GM18526 (cell line): ENCODE results near the gene TAMALIN.

ENCODE experiments used
- POLR2A ChIP-seq: IDR thresholded peaks from 3 replicates; pipeline ENCODE4 v1.6.1; 2011; ENCODE audit not compliant: insufficient read length; ENCODE audit errors: extremely low read depth

The TAMALIN gene

DNA sequence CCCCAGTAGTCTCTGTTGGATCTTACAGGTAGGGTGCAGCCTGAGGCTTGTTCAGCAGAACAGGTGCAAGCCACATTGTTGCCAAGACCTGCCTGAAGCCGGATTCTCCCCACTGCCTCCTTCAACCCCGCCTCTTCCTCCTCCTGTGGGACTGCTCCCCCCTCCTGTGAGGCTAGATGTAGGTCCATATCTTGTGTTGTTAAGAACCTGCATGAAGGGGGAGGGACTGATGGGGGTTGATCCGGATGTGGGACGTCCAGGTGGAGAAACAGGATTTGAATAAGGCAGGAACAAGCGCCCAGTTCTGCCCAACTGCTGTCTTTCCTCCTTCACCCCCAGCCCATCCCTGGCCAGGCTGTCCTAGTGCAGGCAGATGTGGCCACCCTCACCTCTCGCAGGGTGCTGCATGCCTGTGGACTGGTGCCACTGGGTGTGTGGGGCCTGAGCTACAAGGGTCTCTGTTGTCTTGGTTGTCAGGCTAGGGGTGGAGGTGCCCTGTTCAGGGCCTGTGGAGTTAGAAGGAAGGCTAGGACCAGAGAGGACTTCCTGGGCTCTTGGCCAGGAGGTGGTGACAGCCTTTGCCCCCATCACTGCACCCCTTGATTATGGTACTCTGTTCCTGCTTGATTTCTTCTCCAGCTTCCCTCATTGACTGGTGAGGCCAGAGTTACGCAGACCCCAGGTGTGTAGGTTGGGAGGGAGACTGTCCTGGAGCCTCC, 45.9 kb downstream of the TAMALIN start:
- no peak for TF ChIP-seq POLR2A

DNA sequence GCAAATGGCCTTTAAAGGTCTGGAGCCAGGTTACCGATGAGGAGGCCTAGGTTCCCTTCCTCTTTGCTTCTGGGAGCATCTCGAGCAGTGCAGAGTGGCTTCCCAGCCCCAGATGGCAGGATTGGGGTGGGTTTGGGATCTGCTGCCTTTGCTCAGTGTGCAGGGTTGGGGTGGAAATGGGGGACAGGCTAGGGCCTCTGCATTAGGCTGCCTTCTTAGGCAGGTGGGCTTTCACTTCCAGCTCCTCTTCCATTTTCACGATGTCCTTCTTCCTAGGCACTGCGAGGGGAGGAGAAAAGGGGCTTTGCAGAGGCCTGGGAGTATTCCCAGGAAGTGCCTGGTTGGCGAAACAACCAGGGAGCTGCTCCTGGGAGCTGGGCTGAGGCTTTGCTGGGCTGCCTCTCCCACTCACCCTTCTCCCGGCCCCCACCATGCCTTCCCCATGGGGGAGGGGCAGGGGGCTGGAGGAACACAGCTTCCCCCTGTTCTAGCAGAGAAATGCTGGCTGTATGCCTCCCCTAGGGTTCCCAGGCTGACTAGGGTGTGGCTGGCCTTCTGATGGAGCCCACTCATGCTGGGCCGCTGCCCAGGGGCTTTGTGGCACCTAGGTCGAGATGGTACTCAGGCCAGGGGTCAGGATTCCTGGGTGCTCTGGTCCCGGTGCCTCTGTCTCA, 46.9 kb downstream of the TAMALIN start:
- no peak for TF ChIP-seq POLR2A

DNA sequence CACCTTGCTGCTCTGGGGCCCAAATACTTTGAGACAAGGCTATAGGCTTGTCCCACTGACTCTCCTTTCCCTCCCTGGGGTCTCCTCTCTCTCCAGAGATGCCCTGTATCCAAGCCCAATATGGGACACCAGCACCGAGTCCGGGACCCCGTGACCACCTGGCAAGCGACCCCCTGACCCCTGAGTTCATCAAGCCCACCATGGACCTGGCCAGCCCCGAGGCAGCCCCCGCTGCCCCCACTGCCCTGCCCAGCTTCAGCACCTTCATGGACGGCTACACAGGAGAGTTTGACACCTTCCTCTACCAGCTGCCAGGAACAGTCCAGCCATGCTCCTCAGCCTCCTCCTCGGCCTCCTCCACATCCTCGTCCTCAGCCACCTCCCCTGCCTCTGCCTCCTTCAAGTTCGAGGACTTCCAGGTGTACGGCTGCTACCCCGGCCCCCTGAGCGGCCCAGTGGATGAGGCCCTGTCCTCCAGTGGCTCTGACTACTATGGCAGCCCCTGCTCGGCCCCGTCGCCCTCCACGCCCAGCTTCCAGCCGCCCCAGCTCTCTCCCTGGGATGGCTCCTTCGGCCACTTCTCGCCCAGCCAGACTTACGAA, 47.6 kb downstream of the TAMALIN start:
- no peak for TF ChIP-seq POLR2A

DNA sequence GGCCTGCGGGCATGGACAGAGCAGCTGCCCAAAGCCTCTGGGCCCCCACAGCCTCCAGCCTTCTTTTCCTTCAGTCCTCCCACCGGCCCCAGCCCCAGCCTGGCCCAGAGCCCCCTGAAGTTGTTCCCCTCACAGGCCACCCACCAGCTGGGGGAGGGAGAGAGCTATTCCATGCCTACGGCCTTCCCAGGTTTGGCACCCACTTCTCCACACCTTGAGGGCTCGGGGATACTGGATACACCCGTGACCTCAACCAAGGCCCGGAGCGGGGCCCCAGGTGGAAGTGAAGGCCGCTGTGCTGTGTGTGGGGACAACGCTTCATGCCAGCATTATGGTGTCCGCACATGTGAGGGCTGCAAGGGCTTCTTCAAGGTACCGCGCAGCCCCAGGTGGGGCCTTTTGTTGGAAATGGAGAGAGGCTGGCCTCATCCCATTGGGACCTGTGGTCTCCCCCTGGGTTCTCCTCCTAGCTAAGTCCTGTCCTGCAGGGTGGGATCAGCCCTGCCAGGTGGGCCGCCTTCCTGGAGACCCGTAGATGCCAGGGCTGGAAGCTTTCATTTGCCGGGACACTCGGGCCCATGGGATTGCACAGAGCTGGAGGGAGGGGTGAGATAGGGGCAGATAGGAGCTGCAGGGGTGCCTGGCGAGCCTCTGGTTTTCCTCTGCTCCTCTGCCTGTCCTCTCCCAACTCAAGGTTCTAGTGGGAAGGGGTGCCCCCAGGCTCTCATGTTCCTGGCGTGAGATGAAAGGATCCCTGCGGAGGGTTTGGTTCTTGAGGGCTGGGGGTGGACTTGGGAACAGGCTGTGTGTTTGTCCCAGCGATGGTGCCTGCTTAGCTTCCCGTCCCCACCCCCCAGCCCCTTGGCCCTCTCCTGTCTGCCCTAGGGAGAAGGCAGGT, 48.3 kb downstream of the TAMALIN start:
- TF ChIP-seq POLR2A, result no peak

DNA sequence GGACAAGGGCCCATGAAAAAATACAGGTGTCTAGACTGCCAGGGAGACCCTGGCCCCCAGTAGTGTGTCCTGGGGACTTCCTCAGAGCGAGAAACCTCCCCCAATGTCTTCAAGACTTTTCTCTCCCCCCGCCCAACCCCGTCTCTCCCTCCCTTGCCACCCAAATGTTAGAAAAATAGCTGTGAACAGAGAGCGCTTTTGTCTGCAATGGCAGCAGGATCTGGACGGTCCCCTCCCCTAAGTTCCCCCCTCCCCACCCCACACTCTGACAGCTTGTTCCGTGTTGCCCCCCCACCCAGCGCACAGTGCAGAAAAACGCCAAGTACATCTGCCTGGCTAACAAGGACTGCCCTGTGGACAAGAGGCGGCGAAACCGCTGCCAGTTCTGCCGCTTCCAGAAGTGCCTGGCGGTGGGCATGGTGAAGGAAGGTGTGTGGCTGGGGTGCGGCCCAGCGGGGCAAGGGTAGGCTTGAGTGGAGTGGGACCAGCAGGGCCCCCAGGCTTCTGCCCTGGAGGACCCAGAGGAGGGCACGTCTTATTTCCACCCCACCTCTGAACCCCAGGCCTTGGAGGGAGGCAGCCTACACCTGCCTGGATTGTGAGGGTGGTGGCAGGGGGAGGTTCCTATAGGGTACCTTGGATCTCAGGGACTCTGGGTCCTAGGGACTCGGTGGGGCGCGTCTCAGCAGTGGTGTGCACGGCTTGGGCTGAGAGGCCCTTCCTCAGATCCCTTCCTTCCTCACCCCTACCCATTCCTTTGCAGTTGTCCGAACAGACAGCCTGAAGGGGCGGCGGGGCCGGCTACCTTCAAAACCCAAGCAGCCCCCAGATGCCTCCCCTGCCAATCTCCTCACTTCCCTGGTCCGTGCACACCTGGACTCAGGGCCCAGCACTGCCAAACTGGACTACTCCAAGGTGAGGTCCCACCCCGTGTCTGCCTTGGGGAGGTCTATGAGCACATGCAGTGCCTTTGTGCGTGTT, 49.3 kb downstream of the TAMALIN start:
- TF ChIP-seq POLR2A, result no peak

DNA sequence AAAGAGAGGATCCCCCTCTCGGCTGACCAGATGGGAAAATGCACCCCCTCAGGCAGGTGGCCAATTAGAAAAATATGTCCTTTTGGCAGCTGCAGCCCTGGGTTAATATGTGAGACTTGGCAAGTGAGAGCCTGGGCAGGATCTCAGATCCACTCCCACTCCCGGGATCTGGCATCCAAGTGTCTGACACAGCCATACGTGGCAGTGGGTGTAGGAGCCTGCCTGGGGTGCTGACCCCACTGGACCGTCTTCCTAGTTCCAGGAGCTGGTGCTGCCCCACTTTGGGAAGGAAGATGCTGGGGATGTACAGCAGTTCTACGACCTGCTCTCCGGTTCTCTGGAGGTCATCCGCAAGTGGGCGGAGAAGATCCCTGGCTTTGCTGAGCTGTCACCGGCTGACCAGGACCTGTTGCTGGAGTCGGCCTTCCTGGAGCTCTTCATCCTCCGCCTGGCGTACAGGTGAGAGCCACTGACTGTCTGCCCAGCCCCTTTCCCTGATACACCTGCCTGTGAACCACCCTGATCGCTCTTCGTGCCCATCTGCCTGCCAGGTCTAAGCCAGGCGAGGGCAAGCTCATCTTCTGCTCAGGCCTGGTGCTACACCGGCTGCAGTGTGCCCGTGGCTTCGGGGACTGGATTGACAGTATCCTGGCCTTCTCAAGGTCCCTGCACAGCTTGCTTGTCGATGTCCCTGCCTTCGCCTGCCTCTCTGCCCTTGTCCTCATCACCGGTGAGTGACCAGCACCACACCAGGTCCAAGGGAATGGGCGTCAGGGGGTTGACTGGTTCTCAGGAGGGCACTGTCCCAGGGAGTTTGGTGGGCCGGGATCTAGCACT, 50.3 kb downstream of the TAMALIN start:
- TF ChIP-seq POLR2A, result no peak

DNA sequence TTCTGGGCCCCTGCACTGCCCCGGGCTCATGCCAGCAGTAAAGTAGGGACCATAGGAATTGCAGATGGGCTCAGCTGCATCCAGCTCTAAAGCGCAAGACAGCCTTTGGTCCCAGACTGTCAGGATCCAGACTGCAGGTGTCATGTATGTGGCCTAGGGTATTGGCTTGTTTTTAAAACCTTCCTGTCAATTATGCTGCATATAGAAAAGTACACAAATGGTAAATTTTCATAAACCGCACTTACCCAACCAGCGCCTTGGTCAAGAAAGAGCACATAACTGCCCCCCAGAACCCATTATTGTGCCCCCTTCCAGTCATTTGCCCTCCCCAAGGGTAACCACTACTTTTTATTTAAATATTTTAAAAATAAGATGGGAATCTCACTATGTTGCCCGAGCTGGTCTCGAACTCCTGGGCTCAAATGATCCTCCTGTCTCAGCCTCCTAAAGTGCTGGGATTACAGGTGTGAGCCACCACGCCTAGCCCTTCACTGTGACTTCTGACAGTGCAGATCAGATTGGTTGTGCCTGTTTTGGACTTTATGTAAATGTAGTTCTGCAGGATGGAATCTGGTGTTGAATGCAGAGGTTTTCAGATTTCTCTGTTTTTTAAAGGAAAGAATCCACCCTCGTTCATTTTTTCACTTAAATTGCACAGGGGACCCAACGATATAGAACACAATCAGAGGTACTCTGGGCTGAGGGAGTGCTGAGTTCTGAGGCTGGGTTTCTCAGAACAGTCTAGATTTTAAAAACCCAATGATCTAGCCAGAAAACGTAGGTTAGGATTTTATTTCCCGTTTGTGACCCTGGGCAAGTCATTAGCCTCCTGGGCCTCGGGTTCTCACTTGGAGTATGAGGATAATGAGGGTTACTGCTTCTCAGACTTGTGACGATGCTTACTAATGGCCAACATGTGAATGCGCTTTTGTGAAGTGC, 51.2 kb downstream of the TAMALIN start:
- no peak for TF ChIP-seq POLR2A

DNA sequence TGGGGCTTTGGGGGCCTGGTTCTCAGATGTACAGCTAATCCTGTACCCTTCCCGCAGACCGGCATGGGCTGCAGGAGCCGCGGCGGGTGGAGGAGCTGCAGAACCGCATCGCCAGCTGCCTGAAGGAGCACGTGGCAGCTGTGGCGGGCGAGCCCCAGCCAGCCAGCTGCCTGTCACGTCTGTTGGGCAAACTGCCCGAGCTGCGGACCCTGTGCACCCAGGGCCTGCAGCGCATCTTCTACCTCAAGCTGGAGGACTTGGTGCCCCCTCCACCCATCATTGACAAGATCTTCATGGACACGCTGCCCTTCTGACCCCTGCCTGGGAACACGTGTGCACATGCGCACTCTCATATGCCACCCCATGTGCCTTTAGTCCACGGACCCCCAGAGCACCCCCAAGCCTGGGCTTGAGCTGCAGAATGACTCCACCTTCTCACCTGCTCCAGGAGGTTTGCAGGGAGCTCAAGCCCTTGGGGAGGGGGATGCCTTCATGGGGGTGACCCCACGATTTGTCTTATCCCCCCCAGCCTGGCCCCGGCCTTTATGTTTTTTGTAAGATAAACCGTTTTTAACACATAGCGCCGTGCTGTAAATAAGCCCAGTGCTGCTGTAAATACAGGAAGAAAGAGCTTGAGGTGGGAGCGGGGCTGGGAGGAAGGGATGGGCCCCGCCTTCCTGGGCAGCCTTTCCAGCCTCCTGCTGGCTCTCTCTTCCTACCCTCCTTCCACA, 52.0 kb downstream of the TAMALIN start:
- no peak for TF ChIP-seq POLR2A

DNA sequence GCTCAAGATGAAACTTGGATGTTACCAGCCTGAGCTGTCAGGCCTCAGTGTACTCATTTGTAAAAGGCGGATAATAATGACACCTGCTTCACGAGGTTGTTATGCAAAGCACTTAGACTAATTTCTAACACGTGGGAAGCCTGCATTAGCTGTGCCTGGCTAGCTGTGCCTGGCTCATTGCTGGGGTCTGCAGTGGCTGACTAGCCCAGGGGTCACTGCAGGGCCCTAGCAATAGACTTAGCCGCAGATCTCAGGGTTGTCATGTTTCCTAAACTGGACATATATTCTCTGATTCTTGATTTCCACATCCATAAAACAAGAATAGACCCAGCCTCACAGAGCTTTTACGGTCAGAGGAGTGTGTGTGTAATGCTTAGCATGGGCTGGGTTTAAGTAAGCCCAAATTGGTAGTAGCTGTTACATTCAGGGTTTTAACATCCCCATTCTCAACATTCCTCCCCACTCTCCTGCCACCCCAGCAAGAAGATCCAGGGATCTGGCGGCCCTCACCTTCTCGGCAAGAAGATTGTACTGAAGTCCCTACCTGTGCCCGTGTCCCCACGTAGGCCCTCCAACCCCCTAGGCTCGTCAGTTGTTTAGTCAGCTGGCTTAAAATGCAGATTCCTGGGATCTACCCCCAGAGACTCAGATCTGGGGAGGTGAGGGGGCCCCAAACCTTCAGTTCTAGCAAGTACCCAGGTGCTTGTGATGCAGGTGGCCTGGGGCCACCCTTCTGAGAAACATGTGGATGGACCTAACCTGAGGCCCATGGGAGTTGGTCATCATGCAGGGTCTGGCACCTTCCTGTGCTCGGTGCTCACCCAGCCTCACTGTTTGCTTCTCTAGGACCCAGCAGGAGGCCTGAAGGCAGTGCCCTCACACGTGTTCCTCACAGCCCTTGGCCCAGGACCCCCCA, 53.1 kb downstream of the TAMALIN start:
- no peak for TF ChIP-seq POLR2A

DNA sequence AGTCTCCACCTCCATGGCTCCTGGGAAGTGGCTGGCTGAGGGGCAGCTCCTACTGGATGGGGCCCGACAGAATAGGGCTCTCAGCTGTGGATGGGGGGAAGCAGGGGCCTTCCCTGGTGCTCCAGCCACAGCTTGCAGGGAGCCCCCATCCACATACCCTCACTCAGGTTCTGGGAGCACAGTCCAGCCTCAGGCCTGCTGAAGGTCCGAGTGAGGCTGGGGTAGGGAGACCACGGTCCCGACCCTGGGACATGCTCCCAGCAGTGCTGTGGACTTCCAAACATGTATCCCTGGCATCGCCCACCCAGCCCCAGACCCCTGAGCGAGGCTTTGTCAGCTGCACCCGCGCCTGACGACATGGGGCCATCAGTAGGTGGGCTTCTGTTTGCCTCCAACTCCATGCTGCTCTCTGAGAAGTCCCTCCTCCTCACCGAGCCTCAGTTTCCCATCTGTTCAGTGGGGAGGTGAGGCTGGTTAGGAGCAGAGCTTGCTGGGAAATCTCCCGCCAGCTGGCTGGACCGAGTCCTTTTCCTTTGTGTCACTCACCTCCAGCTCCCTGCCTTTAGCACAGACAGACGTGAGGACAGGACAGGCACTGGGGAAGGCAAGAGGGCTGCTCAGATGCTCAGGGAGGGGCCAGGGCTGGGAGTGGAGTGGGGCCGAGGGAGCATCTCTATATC, 53.9 kb downstream of the TAMALIN start:
- no peak for TF ChIP-seq POLR2A
